HEK293 (cell line): Measurements from ENCODE around the gene GAD1.

Source experiments
- CTCF ChIA-PET: fragments of 350-600 bp; formaldehyde crosslinking; extraction: SDS; loops from one replicate; lab custom pipeline; 2021; ENCODE audit warnings: antibody characterized with exemption; lab: Yijun Ruan, JAX
- POLR2A ChIA-PET: fragments of 300-600 bp; formaldehyde crosslinking; extraction: SDS; loops from one replicate; lab custom pipeline; 2020; ENCODE audit warnings: antibody characterized with exemption, inconsistent platforms; lab: Yijun Ruan, JAX
- H3K27ac ChIP-seq: fragments of 200-500 bp; sonication (Bioruptor generic); 2 replicates; pipeline ENCODE4 v1.5.1; 2014; ENCODE audit warnings: low read depth, low read length, control low read depth, inconsistent platforms; ENCODE audit errors: extremely low read depth
- H3K36me3 ChIP-seq, 2 experiments: fragments of 200-500 bp in 1 of 2; sonication (Bioruptor generic) in 1 of 2; 1 replicate in 1 of 2; 2 replicates in 1 of 2; pipeline ENCODE4 v1.5.1; 2014 to 2017; ENCODE audit warnings: inconsistent platforms in 2 of 2, low read length in 2 of 2; ENCODE audit not compliant: control insufficient read depth in 2 of 2, insufficient read depth in 1 of 2
- H3K4me1 ChIP-seq: fragments of 200-500 bp; sonication (Bioruptor generic); 2 replicates; pipeline ENCODE4 v1.5.1; 2014; ENCODE audit warnings: mild to moderate bottlenecking, low read length, inconsistent platforms; ENCODE audit not compliant: control insufficient read depth, insufficient read depth
- H3K4me3 ChIP-seq: 2 replicates; pipeline ENCODE4 v1.5.1; 2011; ENCODE audit warnings: low read depth, mild to moderate bottlenecking, control low read depth, low read length, moderate library complexity
- H3K9me3 ChIP-seq: fragments of 200-500 bp; sonication (Bioruptor generic); 2 replicates; pipeline ENCODE4 v1.5.1; 2014; ENCODE audit warnings: low read depth, low read length, inconsistent platforms; ENCODE audit not compliant: control insufficient read depth, insufficient read depth
- GLIS1 ChIP-seq: fragments of 450-650 bp; formaldehyde crosslinking; IDR thresholded peaks from 2 replicates; pipeline ENCODE4 v1.5.1; 2016; ENCODE audit warnings: missing biosample characterization, missing genetic modification characterization
- MEIS1 ChIP-seq: sonication (generic); formaldehyde crosslinking; IDR thresholded peaks from 2 replicates; pipeline ENCODE4 v1.8.1; 2022; ENCODE audit warnings: missing genetic modification reagents, mild to moderate bottlenecking, borderline replicate concordance
- WT1 ChIP-seq: fragments of 450-650 bp; formaldehyde crosslinking; IDR thresholded peaks from 2 replicates; pipeline ENCODE4 v1.5.1; 2016; ENCODE audit warnings: missing biosample characterization, missing genetic modification characterization
- ZBTB17 ChIP-seq: fragments of 450-650 bp; formaldehyde crosslinking; IDR thresholded peaks from 2 replicates; pipeline ENCODE4 v1.5.1; 2016; ENCODE audit warnings: missing biosample characterization, missing genetic modification characterization
- ZIC2 ChIP-seq: fragments of 450-650 bp; formaldehyde crosslinking; IDR thresholded peaks from 2 replicates; pipeline ENCODE4 v1.5.1; 2016; ENCODE audit warnings: missing biosample characterization, missing genetic modification characterization
- ZNF132 ChIP-seq: fragments of 450-650 bp; formaldehyde crosslinking; IDR thresholded peaks from 2 replicates; pipeline ENCODE4 v1.5.1; 2017; ENCODE audit warnings: missing biosample characterization, missing genetic modification characterization, borderline replicate concordance
- ZNF133 ChIP-seq: fragments of 450-650 bp; formaldehyde crosslinking; IDR thresholded peaks from 2 replicates; pipeline ENCODE4 v1.5.1; 2016; ENCODE audit warnings: missing biosample characterization, missing genetic modification characterization
- ZNF239 ChIP-seq: fragments of 450-650 bp; formaldehyde crosslinking; IDR thresholded peaks from 2 replicates; pipeline ENCODE4 v1.5.1; 2016; ENCODE audit warnings: missing biosample characterization, missing genetic modification characterization
- ZNF24 ChIP-seq: fragments of 450-650 bp; formaldehyde crosslinking; IDR thresholded peaks from 2 replicates; pipeline ENCODE4 v1.5.1; 2016; ENCODE audit warnings: missing biosample characterization, missing genetic modification characterization
- ZNF266 ChIP-seq: fragments of 450-650 bp; formaldehyde crosslinking; IDR thresholded peaks from 2 replicates; pipeline ENCODE4 v1.5.1; 2016; ENCODE audit warnings: missing biosample characterization, missing genetic modification characterization, low read depth
- ZNF292 ChIP-seq: fragments of 450-650 bp; formaldehyde crosslinking; IDR thresholded peaks from 2 replicates; pipeline ENCODE4 v1.5.1; 2016; ENCODE audit warnings: low read depth, missing biosample characterization, missing genetic modification characterization, borderline replicate concordance
- ZNF335 ChIP-seq: fragments of 450-650 bp; formaldehyde crosslinking; conservative IDR thresholded peaks from 2 replicates; pipeline ENCODE4 v1.5.1; 2016; ENCODE audit warnings: missing biosample characterization, missing genetic modification characterization
- ZNF341 ChIP-seq: fragments of 450-650 bp; formaldehyde crosslinking; IDR thresholded peaks from 2 replicates; pipeline ENCODE4; 2016; ENCODE audit warnings: low read depth, missing biosample characterization, missing genetic modification characterization
- ZNF561 ChIP-seq: fragments of 450-650 bp; IDR thresholded peaks from 2 replicates; pipeline ENCODE4 v1.5.1; 2018; ENCODE audit warnings: missing biosample characterization, missing genetic modification characterization, borderline replicate concordance
- ZNF621 ChIP-seq: fragments of 450-650 bp; formaldehyde crosslinking; IDR thresholded peaks from 2 replicates; pipeline ENCODE4 v1.5.1; 2017; ENCODE audit warnings: missing biosample characterization, missing genetic modification characterization
- ZNF654 ChIP-seq: fragments of 450-650 bp; formaldehyde crosslinking; IDR thresholded peaks from 2 replicates; pipeline ENCODE4 v1.5.1; 2016; ENCODE audit warnings: low read depth, missing biosample characterization, missing genetic modification characterization
- ZNF777 ChIP-seq: fragments of 450-650 bp; formaldehyde crosslinking; IDR thresholded peaks from 2 replicates; pipeline ENCODE4 v1.5.1; 2017; ENCODE audit warnings: missing biosample characterization, missing genetic modification characterization, borderline replicate concordance
- ZNF837 ChIP-seq: fragments of 450-650 bp; formaldehyde crosslinking; IDR thresholded peaks from 2 replicates; pipeline ENCODE4 v1.5.1; 2016; ENCODE audit warnings: missing biosample characterization, missing genetic modification characterization
- TF ChIP-seq, protein P1 (sequence below): fragments of 450-650 bp; formaldehyde crosslinking; IDR thresholded peaks from 2 replicates; pipeline ENCODE4 v1.5.1; 2017; ENCODE audit warnings: missing biosample characterization, missing genetic modification characterization
- TF ChIP-seq, protein P2 (sequence below): fragments of 450-650 bp; formaldehyde crosslinking; IDR thresholded peaks from 2 replicates; pipeline ENCODE4 v1.5.1; 2016; ENCODE audit warnings: missing biosample characterization, missing genetic modification characterization
- TF ChIP-seq, protein P3 (sequence below): fragments of 450-650 bp; formaldehyde crosslinking; IDR thresholded peaks from 2 replicates; pipeline ENCODE4 v1.5.1; 2016; ENCODE audit warnings: missing biosample characterization, missing genetic modification characterization
- TF ChIP-seq, protein P4 (sequence below): fragments of 450-650 bp; formaldehyde crosslinking; IDR thresholded peaks from 2 replicates; pipeline ENCODE4 v1.5.1; 2017; ENCODE audit warnings: missing biosample characterization, mild to moderate bottlenecking, missing genetic modification characterization, moderate library complexity
- TF ChIP-seq, protein P5 (sequence below): fragments of 450-650 bp; formaldehyde crosslinking; IDR thresholded peaks from 2 replicates; pipeline ENCODE4 v1.5.1; 2017; ENCODE audit warnings: missing biosample characterization, missing genetic modification characterization
- TF ChIP-seq, protein P6 (sequence below): fragments of 450-650 bp; formaldehyde crosslinking; IDR thresholded peaks from 2 replicates; pipeline ENCODE4 v1.5.1; 2016; ENCODE audit warnings: missing biosample characterization, missing genetic modification characterization

The GAD1 gene

DNA sequence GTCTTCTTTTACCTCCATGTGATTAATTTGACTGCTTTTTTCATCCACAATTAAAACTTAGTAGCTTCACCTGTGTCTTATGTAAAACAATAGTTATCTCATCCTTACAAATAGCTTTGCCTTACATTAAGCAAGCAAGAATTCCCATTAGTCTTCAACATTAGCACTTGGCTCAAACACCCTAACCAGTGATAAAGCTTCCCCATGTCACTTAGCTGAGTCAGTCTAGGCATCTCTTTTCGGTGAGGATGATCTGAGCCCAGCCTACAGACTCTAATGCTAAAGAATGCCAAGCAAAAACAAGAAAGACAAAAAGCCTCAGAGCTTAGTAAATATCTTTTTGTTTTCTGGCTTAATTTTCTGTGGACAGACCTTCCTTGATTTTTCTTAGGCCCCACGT, 26.1 kb downstream of the GAD1 start:
- TF ChIP-seq ZNF132 (tag by site-specific recombination) (no peak), ZNF621 (tag by site-specific recombination) (no peak), ZNF341 (no peak), ZNF335 (tag by site-specific recombination) (no peak), ZNF561 (tag by site-specific recombination) (no peak), ZNF133 (tag by site-specific recombination) (no peak), ZNF654 (tag by site-specific recombination) (no peak), WT1 (no peak), MEIS1 (no peak)
- TF ChIP-seq, protein P1, sequence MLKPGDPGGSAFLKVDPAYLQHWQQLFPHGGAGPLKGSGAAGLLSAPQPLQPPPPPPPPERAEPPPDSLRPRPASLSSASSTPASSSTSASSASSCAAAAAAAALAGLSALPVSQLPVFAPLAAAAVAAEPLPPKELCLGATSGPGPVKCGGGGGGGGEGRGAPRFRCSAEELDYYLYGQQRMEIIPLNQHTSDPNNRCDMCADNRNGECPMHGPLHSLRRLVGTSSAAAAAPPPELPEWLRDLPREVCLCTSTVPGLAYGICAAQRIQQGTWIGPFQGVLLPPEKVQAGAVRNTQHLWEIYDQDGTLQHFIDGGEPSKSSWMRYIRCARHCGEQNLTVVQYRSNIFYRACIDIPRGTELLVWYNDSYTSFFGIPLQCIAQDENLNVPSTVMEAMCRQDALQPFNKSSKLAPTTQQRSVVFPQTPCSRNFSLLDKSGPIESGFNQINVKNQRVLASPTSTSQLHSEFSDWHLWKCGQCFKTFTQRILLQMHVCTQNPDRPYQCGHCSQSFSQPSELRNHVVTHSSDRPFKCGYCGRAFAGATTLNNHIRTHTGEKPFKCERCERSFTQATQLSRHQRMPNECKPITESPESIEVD = no peak
- H3K27ac ChIP-seq = no peak overlapping the region
- ChIA-PET CTCF (interaction anchor here (0.5 to 1.0 kb wide), 3 partner anchors 78 to 315 kb away, joined by 3 read pairs; no protein-coding TSS in a partner anchor), POLR2A (no interaction called here)
- no peaks in the 10 kb centered on the region for H3K9me3 ChIP-seq
- H3K36me3 ChIP-seq = peaks cover 12 to 17% of the 10 kb centered on the region in 2 experiments
- no peak overlapping the region for H3K4me3 ChIP-seq
- H3K4me1 ChIP-seq = no peaks in the 10 kb centered on the region

DNA sequence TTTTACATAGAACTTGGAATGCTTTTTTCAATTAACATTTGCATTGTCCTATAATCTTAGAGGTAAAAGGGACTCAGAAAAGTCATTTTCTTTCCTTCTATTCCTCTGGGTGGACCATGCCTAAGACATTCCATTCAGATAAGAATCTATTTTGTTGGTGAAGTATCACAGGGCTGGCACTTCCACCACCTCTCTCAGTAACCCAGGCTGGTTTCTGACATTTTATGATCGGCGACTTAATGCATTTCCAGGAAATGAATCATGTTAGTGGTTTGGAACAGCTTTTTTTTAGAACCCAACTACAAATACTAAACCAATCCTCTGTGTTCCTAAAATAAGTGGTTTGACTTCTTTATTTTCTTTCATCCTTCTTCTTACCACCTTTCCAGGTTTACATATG, 27.0 kb downstream of the GAD1 start:
- H3K36me3 ChIP-seq = peaks cover 10 to 16% of the 10 kb centered on the region in 2 experiments; a peak in 2 of 3 replicates
- H3K9me3 ChIP-seq = no peaks in the 10 kb centered on the region
- ChIA-PET CTCF (interaction anchor here (0.6 to 4.8 kb wide), 3 partner anchors 9 to 1277 kb away, joined by 3 to 23 read pairs (median 18); no protein-coding TSS in a partner anchor), POLR2A (no interaction called here)
- no peak overlapping the region for H3K4me3 ChIP-seq
- no peak overlapping the region for H3K27ac ChIP-seq
- no peak for TF ChIP-seq ZIC2
- no peaks in the 10 kb centered on the region for H3K4me1 ChIP-seq

DNA sequence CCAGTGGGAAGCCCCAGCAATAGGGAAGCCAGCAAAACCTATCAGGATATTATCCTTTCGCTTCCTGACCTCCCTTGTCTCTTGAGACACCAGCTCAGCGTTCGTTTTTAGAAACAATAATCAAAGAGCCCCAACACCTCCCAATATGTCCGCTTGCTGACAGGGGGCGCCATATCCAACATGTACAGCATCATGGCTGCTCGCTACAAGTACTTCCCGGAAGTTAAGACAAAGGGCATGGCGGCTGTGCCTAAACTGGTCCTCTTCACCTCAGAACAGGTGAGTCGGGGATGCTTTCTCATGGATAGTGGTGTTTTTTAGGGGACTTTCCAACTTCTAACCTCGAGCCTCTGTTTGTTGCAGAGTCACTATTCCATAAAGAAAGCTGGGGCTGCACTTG, 28.7 kb downstream of the GAD1 start:
- no peaks in the 10 kb centered on the region for H3K4me1 ChIP-seq
- H3K27ac ChIP-seq = no peak overlapping the region
- no peaks in the 10 kb centered on the region for H3K9me3 ChIP-seq
- H3K36me3 ChIP-seq = peaks cover 9 to 17% of the 10 kb centered on the region in 2 experiments; a peak in 2 of 3 replicates
- CTCF ChIA-PET = interaction anchor here (0.6 to 4.8 kb wide), 12 partner anchors 10 to 1041 kb away, joined by 3 to 23 read pairs (median 3); no protein-coding TSS in a partner anchor
- no peak overlapping the region for H3K4me3 ChIP-seq
- POLR2A ChIA-PET = interaction anchor here (0.6 kb wide), 2 partner anchors 29 to 57 kb away, joined by 4 to 8 read pairs; partner anchors contain the start of gene GAD1
- TF ChIP-seq ZNF837 (tag by site-specific recombination) (no peak), GLIS1 (tag by site-specific recombination) (no peak), ZNF292 (tag by site-specific recombination) (no peak), ZNF24 (no peak), ZNF777 (tag by site-specific recombination) (no peak), ZBTB17 (tag by site-specific recombination) (no peak), ZNF239 (no peak), ZNF266 (tag by site-specific recombination) (no peak)
- TF ChIP-seq, protein P2, sequence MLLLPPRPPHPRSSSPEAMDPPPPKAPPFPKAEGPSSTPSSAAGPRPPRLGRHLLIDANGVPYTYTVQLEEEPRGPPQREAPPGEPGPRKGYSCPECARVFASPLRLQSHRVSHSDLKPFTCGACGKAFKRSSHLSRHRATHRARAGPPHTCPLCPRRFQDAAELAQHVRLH = no peak
- TF ChIP-seq, protein P3, sequence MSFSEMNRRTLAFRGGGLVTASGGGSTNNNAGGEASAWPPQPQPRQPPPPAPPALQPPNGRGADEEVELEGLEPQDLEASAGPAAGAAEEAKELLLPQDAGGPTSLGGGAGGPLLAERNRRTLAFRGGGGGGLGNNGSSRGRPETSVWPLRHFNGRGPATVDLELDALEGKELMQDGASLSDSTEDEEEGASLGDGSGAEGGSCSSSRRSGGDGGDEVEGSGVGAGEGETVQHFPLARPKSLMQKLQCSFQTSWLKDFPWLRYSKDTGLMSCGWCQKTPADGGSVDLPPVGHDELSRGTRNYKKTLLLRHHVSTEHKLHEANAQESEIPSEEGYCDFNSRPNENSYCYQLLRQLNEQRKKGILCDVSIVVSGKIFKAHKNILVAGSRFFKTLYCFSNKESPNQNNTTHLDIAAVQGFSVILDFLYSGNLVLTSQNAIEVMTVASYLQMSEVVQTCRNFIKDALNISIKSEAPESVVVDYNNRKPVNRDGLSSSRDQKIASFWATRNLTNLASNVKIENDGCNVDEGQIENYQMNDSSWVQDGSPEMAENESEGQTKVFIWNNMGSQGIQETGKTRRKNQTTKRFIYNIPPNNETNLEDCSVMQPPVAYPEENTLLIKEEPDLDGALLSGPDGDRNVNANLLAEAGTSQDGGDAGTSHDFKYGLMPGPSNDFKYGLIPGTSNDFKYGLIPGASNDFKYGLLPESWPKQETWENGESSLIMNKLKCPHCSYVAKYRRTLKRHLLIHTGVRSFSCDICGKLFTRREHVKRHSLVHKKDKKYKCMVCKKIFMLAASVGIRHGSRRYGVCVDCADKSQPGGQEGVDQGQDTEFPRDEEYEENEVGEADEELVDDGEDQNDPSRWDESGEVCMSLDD (tag by site-specific recombination) = no peak
- TF ChIP-seq, protein P4, sequence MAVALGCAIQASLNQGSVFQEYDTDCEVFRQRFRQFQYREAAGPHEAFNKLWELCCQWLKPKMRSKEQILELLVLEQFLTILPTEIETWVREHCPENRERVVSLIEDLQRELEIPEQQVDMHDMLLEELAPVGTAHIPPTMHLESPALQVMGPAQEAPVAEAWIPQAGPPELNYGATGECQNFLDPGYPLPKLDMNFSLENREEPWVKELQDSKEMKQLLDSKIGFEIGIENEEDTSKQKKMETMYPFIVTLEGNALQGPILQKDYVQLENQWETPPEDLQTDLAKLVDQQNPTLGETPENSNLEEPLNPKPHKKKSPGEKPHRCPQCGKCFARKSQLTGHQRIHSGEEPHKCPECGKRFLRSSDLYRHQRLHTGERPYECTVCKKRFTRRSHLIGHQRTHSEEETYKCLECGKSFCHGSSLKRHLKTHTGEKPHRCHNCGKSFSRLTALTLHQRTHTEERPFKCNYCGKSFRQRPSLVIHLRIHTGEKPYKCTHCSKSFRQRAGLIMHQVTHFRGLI = no peak
- TF ChIP-seq, protein P5, sequence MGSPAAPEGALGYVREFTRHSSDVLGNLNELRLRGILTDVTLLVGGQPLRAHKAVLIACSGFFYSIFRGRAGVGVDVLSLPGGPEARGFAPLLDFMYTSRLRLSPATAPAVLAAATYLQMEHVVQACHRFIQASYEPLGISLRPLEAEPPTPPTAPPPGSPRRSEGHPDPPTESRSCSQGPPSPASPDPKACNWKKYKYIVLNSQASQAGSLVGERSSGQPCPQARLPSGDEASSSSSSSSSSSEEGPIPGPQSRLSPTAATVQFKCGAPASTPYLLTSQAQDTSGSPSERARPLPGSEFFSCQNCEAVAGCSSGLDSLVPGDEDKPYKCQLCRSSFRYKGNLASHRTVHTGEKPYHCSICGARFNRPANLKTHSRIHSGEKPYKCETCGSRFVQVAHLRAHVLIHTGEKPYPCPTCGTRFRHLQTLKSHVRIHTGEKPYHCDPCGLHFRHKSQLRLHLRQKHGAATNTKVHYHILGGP (tag by site-specific recombination) = no peak
- TF ChIP-seq, protein P6, sequence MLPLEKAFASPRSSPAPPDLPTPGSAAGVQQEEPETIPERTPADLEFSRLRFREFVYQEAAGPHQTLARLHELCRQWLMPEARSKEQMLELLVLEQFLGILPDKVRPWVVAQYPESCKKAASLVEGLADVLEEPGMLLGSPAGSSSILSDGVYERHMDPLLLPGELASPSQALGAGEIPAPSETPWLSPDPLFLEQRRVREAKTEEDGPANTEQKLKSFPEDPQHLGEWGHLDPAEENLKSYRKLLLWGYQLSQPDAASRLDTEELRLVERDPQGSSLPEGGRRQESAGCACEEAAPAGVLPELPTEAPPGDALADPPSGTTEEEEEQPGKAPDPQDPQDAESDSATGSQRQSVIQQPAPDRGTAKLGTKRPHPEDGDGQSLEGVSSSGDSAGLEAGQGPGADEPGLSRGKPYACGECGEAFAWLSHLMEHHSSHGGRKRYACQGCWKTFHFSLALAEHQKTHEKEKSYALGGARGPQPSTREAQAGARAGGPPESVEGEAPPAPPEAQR (tag by site-specific recombination) = no peak
